CD4-positive, alpha-beta T cell treated with Interferon gamma for 1 hour (primary cell): ENCODE results near the gene DNAH9.

Source experiments
- DNase-seq: peaks from one replicate; pipeline ENCODE4 v3.0.0-alpha.2; 2020

DNAH9 gene, protein sequence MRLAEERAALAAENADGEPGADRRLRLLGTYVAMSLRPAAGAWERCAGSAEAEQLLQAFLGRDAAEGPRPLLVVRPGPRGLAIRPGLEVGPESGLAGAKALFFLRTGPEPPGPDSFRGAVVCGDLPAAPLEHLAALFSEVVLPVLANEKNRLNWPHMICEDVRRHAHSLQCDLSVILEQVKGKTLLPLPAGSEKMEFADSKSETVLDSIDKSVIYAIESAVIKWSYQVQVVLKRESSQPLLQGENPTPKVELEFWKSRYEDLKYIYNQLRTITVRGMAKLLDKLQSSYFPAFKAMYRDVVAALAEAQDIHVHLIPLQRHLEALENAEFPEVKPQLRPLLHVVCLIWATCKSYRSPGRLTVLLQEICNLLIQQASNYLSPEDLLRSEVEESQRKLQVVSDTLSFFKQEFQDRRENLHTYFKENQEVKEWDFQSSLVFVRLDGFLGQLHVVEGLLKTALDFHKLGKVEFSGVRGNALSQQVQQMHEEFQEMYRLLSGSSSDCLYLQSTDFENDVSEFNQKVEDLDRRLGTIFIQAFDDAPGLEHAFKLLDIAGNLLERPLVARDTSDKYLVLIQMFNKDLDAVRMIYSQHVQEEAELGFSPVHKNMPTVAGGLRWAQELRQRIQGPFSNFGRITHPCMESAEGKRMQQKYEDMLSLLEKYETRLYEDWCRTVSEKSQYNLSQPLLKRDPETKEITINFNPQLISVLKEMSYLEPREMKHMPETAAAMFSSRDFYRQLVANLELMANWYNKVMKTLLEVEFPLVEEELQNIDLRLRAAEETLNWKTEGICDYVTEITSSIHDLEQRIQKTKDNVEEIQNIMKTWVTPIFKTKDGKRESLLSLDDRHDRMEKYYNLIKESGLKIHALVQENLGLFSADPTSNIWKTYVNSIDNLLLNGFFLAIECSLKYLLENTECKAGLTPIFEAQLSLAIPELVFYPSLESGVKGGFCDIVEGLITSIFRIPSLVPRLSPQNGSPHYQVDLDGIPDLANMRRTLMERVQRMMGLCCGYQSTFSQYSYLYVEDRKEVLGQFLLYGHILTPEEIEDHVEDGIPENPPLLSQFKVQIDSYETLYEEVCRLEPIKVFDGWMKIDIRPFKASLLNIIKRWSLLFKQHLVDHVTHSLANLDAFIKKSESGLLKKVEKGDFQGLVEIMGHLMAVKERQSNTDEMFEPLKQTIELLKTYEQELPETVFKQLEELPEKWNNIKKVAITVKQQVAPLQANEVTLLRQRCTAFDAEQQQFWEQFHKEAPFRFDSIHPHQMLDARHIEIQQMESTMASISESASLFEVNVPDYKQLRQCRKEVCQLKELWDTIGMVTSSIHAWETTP (N-terminal part only)

DNA sequence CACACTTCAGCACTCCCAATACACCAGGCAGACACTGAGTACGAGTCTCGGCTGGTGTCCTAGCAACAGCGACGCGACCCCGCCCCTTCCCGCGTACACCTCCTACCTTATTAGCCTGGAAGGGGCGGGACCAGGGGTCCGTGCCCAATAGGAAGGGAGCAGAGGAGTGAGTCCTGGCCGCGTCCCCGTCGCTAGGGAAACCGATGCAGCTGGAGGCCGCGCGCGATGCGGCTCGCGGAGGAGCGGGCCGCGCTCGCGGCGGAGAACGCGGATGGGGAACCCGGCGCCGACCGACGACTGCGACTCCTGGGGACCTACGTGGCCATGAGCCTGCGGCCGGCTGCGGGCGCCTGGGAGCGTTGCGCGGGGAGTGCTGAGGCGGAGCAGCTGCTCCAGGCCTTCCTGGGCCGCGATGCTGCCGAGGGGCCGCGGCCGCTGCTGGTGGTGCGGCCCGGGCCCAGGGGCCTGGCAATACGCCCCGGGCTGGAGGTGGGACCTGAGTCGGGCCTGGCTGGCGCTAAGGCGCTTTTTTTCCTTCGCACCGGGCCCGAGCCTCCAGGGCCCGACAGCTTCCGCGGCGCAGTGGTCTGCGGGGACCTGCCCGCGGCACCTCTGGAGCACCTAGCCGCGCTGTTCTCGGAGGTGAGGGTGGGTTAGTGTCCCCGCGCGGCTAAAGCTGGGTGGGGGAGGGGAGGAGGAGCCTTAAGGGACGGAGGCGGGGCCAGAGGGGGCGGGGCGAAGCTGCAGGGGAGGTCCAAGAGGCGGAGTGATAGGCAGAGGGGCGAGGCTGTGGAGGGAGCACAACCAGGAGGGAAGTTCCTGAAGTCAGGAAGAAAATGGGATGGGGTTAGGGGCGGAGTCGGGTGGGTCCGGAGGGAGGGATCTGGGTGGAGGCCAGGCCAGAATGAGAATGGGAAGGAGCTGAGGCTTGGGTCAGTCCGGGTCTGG lies at the start of gene DNAH9:
DNAH9 (plus strand) TSS at position 197 of the 948 bp plus-strand sequence; CDS start at position 226, 29 bp downstream.
- no peak for DNase-seq

DNA sequence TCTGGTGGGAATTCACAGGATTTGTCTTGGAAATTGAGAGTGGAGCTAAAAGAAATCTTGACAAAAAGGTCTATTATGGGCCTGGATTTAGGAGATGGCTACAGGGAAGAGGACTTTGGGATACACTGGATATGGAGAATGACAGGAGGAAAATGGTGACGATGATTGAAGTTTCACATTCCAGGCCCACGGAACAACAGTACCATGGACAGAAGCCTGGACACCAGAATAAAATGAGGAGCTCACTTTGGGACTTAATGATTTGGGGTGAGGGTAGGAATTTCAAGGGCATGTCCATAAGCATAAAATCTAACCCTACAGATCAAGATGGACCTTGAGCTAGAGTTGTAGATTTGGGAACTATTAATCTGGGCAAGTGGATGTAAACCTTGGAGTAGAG lies 47.8 kb upstream of the DNAH9 start:
- DNase-seq, result no peak

DNA sequence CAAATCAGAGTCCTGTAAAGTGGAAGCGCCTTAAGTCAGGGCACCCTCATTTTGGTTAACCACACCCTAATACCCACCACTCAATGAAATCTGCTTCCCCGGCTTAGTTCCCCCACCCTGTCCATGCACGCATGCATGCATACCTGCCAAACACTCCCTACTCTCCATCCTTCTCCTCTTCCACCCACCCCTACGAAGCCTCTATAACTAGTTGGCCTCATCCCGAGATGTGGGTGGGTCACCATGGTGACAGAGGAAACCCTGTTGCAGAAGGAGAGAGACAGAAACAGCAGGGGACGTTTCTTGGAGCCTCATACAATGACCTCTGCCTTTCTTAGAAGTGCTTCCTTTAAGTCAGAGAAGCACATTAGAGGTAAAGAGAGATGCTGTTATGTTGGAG lies 46.8 kb upstream of the DNAH9 start:
- no peak for DNase-seq

DNA sequence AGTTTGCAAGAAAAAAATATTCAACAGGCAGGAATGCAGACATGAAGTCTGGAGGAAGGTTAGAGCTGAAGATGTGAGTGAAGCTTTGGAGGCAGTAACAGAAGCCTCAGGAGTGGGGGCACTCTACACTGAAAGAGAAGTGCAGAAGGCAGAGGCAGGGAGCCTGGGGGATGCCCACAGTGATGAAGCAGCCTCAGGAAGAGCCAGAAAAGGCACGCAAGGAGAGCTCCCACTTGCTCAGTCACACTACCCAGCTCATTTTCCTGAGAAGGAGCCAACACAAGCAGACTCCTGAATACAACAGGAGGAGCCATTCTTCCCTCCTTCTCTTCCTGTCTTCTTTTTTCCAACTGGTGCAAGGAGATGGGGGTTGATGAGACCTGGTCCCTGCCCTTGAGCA lies 45.1 kb upstream of the DNAH9 start:
- no peak for DNase-seq

DNA sequence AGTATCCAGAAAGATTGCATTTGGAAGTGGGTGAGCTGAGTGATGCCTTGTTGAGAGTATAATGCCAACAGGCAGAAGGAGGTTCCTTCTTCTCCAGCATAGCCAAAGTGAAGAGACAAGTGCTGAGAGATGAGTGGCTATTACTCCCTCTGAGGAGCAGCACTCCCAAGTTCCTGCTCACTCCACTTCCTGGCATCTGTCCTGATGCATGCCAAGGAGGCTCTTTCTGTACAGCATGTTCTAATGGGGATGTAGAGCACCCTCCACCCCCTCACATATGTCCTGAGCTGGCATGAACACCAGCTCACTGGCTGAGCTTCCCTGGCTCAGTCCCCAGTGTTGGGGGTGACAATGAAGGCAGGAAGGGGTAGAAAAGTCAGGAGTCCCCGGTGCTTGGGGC lies 44.2 kb upstream of the DNAH9 start:
- no peak for DNase-seq

DNA sequence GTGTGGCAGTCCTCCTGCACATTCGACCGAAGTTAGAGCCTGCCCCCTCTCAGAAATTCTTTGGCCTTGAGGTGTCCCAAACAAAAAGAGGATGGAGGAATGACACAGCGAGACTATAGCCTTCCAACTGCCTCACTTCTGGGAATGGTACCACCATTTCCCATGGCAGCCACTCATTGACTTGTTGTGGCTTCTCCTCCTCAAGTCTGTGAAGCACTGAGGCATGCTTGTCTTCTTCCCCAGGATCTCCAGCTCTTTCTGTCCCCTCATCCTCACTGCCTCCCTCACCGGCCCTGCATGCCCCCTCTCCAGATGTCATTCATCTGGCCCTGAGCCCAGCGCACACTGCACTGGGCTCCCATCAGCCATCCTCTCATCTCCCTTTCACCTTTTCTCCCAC lies 43.7 kb upstream of the DNAH9 start:
- no peak for DNase-seq

DNA sequence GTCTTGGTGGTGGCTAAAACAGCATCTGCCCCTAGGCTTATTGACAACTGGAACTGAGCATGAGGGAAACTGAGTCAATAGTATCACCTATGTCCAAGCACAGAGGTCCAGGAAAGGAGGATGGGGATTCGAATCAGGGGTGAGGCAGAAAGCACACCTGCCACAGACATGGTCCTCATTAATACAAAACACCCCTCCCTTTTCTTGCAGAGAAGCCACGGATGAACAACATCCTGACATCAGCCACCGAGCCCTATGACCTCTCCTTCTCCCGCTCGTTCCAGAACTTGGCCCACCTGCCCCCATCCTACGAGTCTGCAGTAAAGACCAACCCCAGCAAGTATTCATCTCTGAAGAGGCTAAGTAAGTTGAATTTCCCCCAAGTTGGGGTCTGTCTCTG lies 42.7 kb upstream of the DNAH9 start:
- DNase-seq, result no peak

DNA sequence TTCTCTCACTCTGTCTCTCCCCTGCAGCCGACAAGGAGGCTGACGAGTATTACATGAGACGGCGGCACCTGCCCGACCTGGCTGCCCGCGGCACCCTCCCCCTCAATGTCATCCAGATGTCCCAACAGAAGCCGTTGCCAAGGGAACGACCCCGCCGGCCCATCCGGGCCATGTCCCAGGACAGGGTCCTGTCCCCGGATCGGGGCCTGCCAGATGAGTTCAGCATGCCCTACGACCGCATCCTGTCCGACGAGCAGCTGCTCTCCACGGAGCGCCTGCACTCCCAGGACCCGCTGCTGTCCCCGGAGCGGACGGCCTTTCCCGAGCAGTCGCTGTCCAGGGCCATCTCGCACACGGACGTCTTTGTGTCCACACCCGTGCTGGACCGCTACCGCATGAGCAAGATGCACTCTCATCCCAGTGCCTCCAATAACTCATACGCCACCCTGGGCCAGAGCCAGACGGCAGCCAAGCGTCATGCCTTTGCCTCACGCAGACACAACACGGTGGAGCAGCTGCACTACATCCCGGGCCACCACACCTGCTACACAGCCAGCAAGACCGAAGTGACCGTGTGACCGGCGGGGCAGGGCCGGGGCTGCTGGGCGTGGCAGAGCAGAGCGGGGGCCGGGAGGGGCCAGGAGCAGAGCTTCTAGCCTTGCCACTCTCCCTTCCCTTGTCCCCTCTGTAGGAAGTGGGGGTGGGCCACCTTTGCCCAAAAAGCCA lies 40.4 kb upstream of the DNAH9 start:
- DNase-seq, result no peak

DNA sequence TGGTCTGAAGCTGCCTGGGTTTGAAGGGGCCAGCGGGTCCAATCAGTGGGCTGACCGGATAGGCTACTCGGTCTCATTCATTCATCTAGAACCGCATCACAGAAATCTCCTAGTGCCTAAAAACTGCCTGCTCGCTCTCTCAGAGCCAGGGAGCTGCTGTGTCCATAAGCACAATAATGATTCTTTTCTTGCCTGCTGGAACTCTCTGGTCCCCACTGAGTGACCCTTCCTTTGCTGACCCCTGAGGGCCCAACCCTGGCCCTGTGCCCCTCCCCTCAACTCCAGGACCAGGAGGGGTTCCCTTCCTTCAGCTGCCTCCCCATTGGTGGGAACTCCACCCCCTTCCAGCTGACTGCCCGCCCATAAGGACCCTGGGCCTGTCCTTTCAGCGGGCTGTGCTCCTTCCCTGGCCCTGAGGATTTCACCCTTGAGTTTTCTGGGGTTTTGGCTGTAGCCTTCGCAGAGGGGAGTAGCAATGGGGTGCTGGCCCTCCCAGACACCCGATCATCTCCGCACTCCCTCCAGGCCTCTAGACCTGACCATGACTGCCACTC lies 39.5 kb upstream of the DNAH9 start:
- no peak for DNase-seq

DNA sequence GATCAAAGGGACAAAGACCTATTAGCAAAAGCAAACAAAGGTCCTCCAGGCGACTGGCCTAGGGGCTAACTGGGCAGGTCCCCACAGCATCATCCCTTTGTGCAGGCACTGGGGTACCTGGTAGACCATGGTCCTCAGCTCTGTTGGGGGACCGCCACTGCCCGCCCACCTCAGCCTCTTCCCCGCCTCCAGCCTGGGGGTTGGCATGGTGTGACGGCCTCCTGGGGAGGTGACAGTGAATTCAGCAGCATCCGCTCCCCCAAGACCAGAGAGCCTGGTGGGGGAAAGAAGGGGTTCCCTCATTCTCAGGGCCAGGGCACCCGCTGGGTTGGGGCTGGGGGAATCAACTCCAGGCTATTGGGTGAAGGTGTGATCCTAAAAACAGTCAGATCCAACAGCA lies 38.7 kb upstream of the DNAH9 start:
- DNase-seq, result no peak

DNA sequence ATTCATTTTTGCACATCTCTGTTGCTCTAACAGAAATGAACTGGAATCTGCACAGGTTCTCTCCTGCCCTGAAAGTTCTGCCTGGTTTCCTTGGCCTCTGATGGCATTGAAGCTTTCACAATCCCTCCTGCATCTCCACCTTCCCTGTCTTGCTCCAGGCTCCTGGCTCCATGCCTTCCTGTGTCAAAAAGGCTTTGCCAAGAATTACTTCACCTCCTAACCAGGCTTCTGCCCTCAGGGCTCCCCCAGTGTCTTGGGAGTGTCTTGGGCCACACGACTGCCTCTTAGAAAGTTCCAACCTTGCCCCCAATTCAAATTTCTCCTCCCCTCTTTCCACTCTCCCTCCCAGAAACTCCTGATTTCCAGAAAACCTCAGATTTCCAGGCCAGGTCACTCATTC lies 37.0 kb upstream of the DNAH9 start:
- no peak for DNase-seq

DNA sequence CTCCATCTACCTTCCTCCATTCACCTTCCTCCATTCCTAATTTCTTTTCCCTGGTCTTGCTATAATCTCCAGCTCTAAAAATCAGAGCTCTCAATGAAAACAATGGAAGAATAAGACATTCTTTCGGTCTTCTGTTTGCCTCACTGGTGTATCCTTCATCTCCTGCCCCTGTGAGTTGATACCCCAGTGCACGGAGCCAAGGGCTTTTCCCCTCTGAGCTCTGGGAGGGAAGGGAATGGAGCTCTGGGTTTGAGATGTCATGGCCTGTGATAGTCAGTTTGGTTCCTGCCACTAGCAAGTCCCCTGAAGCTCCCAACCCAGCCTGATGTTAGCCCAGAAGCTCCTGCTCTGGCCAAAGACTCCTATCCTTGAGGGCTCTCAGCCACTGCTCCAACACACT lies 36.6 kb upstream of the DNAH9 start:
- no peak for DNase-seq

DNA sequence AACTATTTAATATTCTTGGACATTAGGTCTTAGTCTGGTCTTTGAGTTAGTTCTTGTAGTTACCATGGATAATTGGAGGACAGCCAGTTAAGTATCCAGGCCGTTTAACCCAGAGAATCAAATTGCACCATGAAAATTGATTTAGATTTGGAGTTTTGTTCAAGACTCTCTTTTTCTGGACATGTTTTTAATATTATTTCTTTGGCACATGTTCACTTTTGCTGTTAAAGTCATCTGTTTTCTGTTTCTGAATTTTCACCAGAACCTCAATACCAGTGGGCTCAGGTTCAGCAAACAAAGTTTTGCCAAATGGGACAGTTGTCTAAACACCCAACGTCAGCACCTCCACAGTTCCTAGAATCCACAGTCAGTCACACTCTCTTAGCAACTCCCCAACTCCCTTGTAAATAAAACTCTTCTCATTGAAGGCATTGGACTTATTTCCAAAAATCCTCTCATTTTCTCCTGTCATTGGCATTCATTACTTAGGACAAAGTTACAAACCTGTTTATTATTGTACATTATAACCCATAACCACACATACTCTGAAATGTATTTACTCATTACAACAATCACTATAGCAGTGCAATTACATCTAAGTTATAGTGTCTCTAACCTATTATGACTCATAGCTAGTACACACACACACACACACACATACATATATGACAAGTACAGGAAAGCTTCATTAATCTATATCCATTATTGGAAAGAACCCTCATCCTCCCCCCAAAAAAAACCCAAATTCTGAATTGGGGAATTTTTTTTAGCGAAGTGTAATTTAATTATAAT lies 33.5 kb upstream of the DNAH9 start:
- no peak for DNase-seq

DNA sequence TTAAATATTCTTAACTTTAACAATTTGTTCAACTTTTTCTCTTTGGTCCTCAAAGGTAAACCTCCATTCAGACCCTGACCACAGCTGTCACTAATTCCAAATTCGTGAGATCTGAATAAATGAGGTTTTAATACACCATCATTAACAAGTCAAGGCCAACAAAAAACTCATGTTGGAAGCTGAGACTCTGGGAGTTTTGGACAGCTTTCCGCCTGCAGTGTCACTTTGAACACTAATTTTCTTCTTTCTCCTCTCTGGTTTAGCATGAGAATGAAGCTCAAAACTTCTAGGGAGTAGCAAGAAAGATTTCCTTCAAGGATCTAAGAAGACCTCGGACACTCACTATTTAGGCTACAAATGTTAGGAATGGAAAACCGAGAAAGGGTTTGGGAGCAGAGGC lies 32.7 kb upstream of the DNAH9 start:
- no peak for DNase-seq

DNA sequence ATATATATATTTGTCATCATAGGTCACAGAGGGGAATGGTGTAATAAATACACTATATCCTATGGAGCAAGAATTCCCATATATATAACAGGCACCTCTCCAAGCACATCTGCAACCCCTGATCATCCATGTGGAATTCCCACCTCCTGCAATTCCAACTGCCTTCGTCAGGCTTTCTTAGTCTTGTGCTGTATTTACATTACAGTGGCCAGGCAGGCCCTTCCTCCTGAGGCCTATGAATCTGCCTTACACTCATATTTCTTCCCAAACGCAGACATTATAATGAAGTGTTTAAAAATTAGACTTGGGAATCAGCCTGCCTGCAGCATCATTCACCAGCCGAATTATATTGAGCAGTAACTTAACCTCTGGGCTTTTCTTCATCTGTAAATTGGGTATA lies 19.3 kb upstream of the DNAH9 start:
- no peak for DNase-seq

DNA sequence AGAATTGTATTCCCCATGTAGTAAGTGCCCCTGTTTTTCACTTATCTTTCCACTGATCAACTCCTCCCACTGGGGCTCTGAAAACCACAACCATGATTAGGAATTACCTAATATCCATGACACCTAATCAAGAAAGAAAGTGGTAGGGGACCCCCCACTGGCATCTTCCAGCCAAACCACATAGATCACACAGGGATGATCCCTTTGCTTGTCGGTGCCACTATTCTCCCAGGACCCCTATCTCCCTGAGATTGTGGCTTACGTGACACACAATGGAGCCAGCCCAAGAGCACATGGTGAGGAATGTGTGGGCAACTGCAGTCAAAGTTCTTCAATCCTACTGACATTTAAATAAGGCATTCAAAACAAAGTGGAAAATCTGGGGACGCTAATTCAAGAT lies 17.6 kb upstream of the DNAH9 start:
- DNase-seq, result no peak

DNA sequence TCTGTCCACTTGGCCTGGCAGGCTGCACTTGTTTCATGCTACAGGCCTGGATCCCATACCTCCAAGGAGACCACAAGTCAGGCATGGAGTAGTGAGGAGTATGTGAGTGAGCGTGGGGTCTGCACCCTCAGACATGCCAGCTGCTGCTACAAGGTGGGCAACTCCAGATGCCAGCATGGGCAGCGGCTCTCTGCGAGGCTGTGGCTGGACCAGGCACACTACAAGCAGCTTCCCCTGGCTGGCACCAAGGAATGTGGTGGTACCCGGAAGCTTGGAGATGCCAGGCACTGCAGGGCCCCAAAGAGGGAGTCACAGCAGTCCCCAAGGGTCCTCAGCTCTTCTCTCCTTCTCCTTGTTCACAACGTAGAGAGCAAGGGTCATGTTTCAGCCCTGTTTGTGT lies 16.1 kb upstream of the DNAH9 start:
- DNase-seq, result no peak

DNA sequence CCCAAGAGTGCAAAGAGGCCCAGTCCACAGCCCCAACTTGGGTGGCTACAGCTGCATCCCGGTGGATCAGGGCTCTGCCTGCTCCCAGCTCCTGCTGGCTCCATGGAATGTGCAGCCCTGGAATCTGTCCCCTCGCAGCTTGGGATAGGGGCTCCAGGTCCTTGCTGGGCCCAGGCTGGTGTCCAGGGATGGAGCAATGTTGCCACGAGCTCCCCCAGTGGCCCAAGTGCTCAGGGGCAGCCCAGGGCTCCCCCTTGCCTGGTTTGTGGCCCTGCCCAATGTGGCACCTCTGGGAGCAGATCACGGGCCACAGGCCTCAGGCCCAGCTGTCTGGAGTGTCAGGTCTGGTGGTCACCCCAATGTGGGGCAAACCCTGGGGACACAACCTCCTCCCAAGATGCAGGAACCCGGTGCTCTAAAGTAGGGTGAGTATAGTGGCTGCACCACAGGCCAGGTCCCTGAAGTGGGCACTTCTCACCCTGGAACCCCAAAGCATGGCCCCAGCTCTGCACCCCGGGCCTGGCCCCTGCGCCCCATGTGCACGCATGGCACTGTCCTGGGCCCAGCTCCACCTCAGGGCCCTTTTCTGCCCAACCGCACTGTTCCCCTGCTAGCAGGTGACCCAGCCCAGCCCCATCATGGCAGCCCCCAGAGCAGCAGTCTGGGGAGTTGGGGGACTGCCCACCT lies 14.8 kb upstream of the DNAH9 start:
- no peak for DNase-seq

DNA sequence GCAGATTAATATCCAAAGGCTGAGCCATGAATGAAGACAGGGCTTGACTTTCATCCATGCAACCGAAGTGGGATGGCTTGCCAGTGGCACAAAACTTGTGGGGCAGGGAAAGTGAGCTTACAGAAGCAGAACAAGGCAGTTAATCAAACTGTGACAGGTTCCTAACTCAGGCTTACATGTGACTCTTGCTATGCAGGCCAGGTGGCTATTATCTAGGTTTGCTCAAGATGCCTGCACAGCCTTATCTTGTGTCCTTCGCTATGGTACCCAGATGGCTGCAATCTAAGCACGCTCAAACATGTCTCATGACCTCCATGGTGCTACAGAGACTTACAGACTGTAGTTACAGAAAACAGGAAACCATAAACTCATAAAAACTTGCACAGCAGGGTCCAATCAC lies 8.6 kb upstream of the DNAH9 start:
- no peak for DNase-seq

DNA sequence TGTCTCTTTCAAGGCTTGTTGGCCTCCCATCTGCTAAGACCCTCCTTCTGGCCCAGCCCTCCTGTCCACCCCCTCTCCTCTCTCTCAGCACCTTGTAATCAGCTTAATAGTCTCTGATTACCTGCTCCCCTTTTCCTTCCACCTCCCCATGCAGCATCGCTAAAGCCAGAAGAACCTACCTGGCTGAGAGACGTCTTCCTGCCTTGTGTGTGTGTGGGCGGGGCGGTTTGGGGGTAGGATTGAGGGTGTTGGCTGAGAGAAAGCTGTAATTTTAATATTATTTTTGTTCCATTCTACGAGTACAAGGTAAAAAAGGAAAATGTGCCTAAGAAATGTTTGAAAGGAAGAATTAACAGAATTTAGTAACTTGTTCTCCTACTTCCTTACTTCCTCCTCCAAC lies 3.4 kb downstream of the DNAH9 start:
- DNase-seq, result no peak
